SK-N-MC (cell line): Measurements from ENCODE around the gene ICAM4.

ENCODE experiments used
- EZH2 ChIP-seq: fragments of 200-600 bp; sonication (generic); IDR thresholded peaks from one replicate; pipeline ENCODE4 v1.6.1; 2017; ENCODE audit warnings: antibody characterized with exemption
- FOXP2 ChIP-seq: optimal IDR thresholded peaks from 2 replicates; pipeline ENCODE3; 2011; ENCODE audit warnings: mild to moderate bottlenecking, moderate library complexity; ENCODE audit not compliant: insufficient read depth; ENCODE audit errors: extremely low read length, control extremely low read depth
- POLR2AphosphoS5 ChIP-seq: IDR thresholded peaks from 2 replicates; pipeline ENCODE4 v1.6.1; 2012; ENCODE audit warnings: mild to moderate bottlenecking, low read depth, low read length, borderline replicate concordance

- TF ChIP-seq EZH2 (no peak), POLR2AphosphoS5 (no peak), FOXP2 (no peak)
Measured at GRCh38 chr19:10283301-10284064, 3.3 kb upstream of the ICAM4 start.
